Activated CD8-positive, alpha-beta memory T cell treated with anti-CD3 and anti-CD28 coated beads for 24 hours (primary cell): Measurements from ENCODE around the gene MACROH2A1.
A peak's percentile ranks its signal among the peaks of the same experiment; 100 is the strongest.
"Not testable (repeated sequence)": the region's sequence is repeated elsewhere in the genome, so short reads cannot be mapped to it uniquely, and the experiment has no call there.

ENCODE experiments used
- DNase-seq: peaks from one replicate; pipeline ENCODE4 v3.0.0-alpha.2; 2020

MACROH2A1 gene

DNA sequence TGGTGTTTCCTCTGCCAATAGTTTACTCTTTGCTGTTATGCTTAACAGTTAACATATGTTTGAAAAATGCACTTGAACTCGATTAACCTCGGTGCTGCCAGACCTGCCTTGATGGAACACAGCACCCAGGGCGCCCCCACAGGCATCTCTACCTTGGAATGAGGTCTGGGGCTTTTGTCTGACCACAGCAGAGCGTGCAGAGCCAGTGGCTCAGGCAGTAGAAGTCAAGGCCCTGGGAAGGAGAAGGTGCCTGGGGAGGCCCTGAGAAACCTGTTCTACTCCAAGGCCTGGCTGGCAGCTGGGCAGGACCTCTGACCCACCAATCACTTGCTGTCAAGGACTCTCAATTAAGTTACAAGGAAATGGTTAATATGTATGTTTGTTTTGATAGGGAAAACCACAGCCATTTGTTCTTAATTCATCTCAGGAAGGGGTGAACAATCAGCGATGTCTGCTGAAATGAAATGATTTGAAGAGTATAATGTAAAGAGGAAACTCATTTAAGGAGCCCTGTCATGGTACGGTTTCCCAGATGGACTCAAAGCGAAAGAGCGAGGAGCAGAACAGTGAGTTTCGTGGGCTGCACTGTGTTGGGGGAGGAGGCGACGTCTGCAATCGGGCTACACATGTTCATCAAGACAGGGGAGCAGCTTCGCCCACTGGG is 21.9 kb downstream of the MACROH2A1 start:
- no peak for DNase-seq

DNA sequence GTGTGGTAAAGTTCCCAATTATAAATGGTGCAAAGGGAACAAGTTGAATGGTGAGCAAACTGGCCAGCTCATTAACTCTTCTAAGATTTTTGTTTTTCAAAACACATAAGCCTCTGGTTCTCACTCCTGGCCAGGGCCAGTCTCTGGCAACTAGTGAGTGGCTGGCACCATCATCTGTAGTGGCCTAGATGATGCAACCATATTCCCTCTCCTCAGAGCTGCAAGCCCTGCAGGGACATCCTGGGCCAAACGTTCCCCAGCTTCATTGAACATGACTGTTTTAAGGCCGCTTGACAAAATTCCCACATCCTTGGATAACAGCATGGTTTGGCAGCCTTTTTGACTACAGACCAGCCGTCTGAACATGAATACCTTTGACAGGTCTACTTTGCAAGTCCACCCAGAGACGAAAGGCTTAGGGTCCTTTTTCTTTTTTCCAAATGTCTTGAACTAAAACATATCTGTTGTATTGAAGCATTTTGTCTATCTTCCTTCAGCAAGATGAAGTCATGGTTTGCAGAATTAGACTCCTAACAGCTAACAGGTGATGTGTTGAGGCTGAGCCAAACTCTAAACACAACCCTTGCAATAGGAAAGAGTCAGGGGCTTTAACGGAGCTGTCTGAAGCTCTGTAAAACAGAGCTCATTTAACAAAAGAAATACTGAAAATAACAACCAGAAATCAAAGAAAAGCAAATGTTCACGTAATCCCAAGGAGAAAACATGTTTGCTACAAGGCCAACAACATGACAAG is 23.8 kb downstream of the MACROH2A1 start:
- DNase-seq = no peak

DNA sequence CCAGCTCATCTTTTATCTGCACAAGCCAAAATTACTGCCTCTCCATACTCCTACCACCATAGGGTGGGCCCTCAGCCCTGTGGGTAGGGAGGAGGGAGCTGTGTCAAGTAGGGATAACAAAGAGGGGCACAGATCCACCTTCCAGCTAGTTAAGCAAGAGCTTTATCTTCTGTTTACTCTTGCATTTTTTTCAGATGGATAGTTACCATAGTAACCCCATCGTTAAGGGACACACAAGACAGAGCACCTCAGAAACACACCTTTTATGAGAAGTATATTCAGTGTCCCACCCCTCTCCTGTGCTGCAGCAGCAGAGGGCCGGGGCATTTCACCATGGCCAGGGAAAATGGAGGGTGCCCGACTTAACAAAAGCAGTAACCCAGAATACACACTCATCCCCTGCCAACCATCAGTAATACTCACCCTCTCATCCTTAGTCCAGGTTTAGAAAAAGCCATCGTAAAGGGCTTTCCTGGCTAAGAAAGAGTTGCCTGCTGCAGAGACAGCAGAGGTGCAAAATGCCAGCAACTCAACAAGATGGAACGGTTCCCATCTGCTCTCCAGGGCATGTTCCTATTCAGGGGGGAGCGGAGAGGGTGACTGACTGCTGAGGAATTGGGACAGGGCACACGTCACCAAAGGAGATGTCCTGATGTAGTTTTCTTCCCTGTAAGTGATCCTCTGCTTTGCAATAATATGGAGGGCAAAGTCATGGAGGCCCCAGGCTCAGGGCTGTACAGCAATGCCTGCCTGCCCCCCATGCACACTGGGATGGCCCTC is 25.1 kb downstream of the MACROH2A1 start:
- no peak for DNase-seq

DNA sequence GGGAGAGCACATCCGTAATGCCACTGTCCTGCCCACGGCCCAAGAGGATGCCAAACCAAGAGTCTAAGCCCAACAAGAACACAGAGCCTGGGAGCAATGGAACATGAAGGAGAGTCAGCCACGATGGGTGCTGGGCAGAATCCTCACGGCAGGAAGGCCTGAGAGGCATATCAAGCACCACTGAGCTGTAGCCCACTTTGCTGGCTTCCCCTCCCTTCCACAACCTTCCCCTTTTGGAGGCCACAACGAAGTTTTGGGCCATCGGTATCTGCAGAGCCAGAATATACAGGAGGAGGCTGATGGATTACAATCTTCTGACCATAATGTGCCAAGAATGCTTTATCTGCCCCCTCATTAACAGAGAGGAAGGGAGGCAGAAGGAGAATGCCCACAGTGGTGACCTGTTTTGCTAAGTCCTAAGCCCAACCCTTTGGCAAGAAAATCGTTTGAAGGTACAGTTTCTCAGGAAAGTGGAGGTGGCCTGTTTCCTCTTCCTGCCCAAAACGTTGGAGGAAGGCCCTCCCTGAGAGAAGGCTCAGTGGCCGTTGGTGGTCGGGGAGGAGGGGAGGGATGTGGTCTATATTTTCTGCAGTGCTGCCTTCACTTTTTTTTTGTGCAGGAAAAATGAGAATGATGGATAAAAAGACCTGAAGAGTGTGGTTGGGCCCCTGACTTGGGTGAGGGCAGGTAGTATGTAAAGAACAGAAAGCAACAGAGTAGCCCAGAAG is 26.2 kb downstream of the MACROH2A1 start:
- no peak for DNase-seq

DNA sequence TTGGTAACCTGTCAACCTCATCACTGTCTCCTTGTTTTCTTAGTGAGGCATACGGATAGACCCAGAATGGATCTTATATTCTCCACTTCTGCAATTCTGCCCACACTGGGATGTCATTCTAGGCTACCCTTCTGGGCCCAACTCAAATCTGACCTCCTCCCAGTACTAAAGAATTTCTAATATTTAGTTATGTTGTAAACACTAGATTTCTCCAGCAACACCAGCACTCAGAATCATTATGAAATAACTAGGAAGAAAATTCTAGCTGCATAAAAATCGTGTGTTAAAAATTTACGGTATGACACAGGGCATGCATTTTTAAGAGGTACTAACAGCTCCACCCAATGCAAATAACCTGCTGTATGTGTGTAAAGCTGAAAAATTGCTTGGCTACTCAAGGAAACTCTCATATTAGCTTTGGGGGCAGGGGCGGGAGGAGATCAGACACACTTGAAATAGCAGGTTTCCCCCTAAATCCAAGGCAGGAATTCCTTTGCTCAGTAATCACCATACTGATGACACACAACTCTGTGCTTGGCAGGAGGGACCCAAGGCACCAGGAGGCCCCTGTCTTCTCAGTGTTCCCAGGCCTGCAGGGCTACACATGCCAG is 27.3 kb downstream of the MACROH2A1 start:
- no peak for DNase-seq

DNA sequence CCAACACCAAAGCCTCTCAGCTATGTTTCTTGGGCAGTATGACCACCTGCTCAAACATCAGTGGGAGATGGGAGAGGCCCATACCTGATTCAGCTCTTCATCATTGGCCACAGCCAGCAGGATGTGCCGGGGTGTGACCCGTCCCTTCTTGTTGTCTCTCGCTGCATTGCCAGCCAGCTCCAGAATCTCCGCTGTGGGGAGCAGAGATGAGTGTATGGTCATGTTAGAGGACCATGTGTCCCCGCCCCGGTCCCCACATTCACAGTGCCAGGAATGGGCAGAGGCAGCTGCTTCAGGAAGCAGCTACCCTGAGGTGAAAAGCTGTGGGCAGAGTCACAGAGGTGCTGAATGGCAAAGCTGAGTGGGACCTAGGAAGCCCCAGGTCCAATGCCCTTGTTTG is 29.1 kb downstream of the MACROH2A1 start:
- no peak for DNase-seq

DNA sequence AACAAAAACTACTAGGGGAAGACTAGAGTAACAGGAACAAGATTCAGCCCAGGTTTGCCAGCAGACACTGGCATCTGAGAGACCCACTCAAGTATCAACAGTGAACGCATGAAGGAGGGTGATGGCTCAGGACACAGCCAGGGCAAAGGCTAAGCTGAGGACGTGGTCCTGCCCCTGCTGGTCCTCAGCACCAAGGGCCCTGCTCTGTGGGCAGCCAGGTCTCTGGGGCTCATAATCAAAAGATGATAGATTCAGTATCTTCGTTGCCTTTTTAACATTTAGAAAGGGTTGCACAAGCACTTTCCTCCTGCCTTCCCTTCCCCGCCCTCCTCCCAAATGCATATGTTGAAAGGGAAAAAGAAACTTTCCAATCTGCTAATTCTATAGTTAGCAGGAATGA is 31.5 kb downstream of the MACROH2A1 start:
- no peak for DNase-seq

DNA sequence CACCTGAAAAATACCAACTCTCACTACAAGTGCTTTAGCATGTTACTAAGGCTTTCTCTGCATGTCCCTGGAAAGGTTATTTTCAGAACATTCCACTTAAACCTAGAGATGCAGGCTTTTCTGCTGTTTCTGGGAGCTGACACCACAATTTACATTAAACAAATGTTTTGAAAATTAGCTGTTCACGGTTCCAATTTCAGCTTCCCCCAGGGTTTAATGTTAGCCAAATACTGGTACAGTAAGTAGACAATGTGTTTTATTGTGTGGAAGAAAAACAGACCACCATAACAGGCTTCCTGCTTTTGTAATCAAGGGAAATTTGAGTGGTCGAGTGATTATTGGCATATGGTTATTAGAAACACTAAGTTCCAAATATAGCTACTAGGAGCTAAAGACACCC is 32.0 kb downstream of the MACROH2A1 start:
- DNase-seq = no peak

DNA sequence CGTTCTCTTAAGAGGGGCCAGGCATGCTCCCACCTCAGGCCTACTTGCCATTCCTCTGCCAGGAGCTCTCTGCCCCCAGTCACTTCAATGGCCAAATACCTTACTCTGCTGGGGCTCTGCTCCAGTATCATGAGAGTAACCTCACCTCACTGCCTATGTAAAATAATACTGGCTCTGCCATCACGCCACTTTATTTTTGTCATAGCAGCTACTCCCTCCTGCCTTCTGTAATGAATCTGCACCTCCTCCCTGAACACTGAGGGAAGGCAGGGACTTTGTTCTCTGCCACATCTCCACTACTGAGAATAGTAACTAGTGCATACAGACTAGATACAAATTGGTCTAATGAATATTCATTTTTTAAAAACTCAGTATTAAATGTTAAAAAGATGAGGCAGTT is 33.8 kb downstream of the MACROH2A1 start:
- no peak for DNase-seq

DNA sequence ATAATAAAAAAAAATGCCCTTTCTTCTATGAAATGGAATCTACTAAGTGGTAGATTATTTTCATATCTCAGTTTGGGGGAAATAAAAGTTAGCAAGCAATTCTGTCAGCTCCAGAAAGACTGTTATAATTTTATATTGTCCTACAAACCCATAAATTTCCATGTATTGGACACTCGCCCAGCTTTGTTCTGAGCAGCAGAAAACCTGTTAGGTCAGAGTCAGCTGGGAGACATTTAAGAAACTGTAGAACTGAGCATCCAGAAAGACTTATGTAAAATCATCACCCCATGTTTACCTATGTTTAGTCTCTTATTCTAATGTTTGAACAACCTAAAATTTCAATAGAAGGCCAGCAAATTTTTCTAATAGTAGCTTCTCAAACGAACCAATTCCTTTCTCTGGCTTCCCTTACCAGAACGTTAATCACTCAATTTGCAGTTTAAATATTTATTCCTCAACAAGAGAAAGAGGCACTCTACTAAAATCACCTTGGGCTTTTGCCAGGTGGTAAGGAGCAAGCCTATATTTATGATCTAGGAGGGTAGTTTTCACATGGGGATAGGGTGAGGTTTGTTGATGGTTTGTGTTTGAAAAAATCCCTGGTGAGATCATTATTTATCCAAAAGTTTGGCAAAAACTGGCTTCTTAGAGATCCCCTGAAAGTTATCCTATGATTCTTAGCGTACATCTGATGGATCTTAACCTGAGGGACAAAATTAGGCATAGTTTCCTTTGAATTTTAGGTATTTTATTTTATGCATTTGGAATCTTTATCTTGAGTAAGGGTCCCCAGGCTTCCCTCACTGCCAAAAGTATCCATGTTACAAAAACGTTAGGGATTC is 34.4 kb downstream of the MACROH2A1 start:
- no peak for DNase-seq

DNA sequence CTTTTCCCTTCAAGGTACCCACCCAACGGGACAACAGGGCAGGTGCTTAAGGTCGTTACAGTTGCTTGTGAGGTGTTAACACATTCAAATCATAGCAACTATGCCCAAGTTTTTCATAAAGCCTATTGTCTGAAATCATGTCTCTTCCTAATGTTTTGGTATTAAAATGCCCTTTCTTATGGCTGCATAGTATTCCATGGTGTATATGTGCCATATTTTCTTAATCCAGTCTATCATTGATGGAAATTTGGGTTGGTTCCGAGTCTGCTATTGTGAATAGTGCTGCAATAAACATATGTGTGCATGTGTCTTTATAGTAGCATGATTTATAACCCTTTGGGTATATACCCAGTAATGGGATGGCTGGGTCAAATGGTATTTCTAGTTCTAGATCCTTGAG is 35.7 kb downstream of the MACROH2A1 start:
- DNase-seq = not testable (repeated sequence)

DNA sequence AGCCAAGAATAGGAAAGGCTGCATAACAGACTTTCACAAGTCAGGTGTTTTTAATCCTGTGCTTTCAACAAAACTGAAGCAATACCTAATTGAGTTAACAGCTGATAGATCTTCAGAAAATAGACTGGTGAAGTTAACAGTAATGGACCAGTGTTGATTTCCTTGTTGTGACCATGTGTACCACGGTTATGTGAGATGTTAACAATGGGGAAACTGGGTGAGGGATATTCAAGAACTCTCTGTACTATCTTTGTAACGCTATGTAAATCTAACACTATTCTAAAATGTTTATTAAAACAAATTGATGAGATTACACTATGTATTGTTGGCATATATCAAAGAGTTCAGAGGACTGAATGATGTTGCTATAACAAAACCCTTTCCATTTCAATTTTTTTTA is 36.9 kb downstream of the MACROH2A1 start:
- no peak for DNase-seq

DNA sequence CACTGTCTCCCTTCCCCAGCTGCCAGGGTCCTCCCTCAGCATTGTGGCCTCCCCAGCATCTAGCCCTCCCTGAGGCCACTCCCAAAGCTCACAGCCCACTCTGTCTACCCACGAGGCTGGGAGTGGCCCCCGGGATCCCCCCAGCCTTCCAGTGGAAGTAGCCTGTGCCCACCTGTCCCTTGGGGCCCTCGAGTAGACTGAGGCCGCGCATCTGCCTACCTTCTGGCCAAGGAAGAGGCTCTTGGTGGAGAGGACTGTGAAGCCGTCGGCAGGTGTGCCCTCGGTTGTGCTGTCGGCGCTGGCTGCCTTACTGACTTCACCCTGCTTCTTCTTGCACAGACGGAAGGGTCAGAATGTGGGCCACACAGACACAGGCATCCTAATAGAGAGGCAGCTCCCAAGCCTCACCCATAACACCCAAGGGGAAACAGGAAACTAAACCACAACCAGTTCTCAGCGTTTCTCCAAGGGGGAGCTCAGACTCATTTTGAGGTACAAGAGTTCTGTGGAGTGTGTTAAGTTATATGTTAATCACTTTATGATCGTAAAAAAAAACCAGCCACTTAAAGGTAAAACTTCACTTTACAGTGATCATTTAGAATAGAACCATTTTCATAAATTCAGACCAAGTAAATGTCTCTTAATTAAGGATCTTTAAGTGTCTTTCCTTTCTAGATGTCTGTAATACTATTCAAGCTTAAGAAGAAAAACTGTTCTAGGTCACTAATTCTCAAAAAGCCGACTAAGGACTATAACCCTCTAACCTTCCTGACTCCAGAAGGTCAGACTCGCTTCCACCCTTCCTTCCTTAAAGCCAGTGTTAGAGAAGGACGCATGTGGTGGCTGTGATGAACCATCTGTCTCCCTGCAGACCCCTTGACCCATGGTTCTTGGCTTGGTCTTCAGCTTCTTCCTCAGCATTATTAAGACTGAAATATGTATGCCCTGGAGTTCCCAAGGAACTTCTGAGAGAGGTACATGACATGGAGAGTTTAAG is 38.5 kb downstream of the MACROH2A1 start:
- no peak for DNase-seq

DNA sequence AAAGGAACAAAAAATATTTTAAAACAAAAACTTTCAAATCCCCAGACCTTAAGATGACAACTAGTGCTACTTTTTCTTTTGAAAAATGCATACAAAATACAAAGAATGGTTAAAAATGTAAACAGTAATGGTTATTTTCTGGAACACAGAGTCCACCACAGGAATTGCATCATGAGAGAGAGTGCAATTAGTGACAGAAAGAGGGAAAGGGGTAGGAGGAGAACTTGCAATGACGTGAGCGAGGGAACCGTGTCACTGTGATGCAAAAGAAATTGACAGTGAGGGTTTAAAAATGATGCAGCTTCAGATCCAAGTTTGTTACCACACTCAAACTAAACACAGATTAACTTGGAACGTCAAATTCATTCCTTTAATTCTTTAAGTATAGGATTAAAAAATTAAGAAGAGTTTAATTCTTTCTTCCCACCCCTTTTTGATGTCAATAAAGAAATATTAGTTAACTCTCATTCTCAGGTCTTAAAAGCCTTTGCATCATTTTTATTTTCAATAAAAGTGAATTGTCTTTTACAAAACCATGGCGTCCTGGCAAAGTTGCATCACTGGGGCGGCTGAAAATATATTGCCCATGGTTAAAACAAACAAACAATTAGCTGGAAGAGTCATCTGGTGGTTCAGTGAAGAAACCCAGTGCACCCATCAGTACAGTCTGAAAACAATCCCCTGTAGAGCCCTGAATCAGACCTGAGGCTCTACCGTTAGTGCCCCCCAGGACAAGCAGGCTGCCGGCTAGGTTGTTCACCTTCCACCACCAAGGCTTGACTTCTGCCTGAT is 39.5 kb downstream of the MACROH2A1 start:
- no peak for DNase-seq

DNA sequence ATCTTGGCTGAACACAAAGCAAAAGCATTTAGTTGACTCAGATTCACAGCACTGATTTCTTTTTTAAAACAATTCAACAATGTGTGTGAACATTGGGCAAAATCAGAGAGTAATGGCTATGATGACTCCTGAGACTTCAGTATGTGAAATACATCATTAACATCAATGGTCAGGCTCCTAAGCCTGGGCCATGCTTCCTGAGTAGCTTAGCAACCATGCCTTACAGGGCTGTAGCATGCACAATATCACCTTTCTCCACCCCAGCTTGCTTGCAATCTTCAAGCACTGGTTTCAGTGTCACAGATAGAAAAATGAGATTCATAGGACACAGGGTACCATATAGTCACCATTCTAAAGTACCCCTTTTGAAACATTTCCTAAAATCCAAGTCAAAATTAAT is 41.3 kb downstream of the MACROH2A1 start:
- DNase-seq = no peak

DNA sequence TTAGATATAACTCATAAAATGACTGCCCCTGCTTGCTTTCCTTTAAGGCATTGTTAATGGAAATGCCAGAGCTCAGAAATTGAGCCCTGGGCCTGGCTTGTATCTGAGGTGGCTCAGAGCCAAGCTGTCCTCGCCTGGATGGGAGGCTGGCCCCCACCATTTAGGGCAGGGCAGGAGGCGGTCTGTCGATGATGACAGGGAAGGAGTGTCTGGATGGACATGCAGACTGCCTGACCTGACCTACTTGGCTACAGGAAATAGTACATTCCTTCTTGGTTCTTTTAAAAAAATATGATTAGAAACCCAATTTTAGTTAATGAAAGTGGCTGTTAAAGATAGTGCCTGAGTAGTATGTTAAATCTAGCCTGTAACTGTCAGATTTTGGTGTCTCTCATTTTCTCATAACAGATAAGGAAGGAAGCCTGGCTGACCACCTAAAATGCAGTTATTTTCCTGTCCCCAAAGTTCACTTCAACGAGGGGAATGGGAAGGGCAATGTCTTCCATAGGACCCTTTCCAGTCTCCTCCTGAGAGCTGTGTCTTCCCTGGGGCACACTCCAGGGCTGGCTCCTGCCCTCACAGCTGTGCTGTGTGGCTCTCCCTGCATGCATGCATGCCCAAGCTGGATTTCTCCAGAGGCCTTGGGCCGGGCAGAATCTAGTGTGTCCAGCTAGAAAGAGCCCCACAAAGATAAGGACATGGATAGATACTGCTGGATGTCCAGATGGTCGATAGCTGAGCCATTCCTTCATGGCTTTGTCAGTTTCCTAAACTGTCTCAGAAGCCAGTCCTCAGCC is 42.3 kb downstream of the MACROH2A1 start:
- no peak for DNase-seq

DNA sequence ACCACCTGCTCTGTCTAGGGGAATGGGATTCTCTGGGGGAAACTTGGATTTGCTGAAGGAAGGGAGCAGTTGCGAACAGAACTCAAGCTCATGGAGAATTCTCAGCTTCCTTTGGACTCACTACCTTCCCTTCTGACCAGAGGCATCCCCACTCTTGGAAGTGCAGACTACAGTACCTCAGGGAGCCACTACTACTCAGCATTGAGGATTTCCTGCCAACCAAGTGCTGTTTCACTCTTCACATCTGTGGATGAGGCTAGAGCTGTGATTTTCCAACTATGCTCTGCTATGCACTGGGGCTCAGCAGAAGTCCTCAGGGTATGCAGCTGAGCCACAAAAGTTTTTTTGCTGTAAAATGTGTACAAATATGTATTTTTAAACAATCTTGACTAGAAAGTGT is 43.9 kb downstream of the MACROH2A1 start:
- peak; percentile 37 for DNase-seq

DNA sequence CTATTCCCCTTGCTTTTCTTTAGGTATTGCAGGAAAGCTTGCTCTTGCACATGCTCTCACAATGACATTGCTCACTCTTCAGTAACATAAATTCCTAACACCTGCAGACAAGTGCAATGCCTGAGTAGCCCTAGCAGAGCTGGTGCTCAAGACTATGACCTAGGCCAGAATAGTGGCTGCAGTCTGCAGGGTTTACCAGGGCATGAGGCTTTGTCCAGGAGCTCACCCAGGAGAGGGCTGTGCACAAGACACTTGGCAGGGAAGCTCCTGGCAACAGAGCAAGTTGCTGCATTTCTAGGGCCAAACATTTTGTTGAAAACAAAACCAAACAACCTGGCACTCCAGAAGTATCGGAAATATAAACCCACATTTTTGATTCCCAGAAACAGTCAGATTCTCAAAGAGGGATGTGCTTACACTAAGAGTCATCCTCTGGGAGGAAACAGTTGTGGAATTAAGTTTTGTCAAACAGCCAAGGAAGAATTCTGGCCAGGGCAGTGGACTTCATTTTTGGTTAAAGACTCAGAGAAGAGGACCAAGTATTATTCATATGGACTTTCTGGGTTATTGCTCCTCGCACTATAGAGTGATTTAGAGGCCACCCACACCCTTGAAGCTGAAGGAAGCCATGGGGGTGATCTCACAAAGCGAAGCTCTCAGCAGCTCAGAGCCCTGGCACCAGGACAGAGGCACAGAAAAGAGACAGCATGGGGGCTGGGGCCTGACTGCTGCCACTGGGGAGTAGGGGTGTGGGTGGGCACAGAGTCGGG is 44.9 kb downstream of the MACROH2A1 start:
- peak; percentile 21 for DNase-seq
